AG10803 (cell line): ENCODE results near the gene UQCC5.

Experiments
- DNase-seq: peaks from one replicate; pipeline ENCODE4 v3.0.0; 2010; ENCODE audit warnings: low read depth
- H3K4me3 ChIP-seq: 2 replicates; pipeline ENCODE4 v1.5.1; 2011; ENCODE audit warnings: mild to moderate bottlenecking, low read length, control low read depth
- CTCF ChIP-seq: conservative IDR thresholded peaks from 2 replicates; pipeline ENCODE4 v1.5.1; 2011; ENCODE audit warnings: mild to moderate bottlenecking, low read length, control low read depth, inconsistent platforms

Gene UQCC5

GRCh38 chr3:52539010-52539653 is 2.7 kb downstream of the UQCC5 start:
- DNase-seq = no peak
- H3K4me3 ChIP-seq = no peak overlapping the region
- TF ChIP-seq CTCF = no peak

- no peak for DNase-seq
- H3K4me3 ChIP-seq = no peak overlapping the region
- no peak for TF ChIP-seq CTCF
These were observed 4.6 kb downstream of the UQCC5 start for GRCh38 chr3:52541050-52541449.

- no peak for TF ChIP-seq CTCF
- H3K4me3 ChIP-seq = no peak overlapping the region
- no peak for DNase-seq
These were observed 8.5 kb downstream of the UQCC5 start for GRCh38 chr3:52544937-52545336.

GRCh38 chr3:52546111-52546901 is 9.9 kb downstream of the UQCC5 start:
- H3K4me3 ChIP-seq = no peak overlapping the region
- no peak for TF ChIP-seq CTCF
- peak; percentile 27 for DNase-seq

GRCh38 chr3:52547143-52547542 is 10.7 kb downstream of the UQCC5 start:
- DNase-seq = no peak
- H3K4me3 ChIP-seq = no peak overlapping the region
- TF ChIP-seq CTCF = no peak

- no peak overlapping the region for H3K4me3 ChIP-seq
- DNase-seq = no peak
- TF ChIP-seq CTCF = no peak
These were observed 14.7 kb downstream of the UQCC5 start for GRCh38 chr3:52551118-52551517.

- DNase-seq = no peak
- H3K4me3 ChIP-seq = no peak overlapping the region
- no peak for TF ChIP-seq CTCF
These were observed 15.7 kb downstream of the UQCC5 start for GRCh38 chr3:52552089-52552488.
